DOHH2 (cell line): ENCODE measurements around the gene TIRAP.

Experiments used
- CTCF ChIP-seq: fragments of 200-600 bp; sonication (generic); IDR thresholded peaks from one replicate; pipeline ENCODE4 v1.5.1; 2014; ENCODE audit warnings: antibody characterized with exemption, mild to moderate bottlenecking, low read depth, low read length; ENCODE audit not compliant: poor library complexity, severe bottlenecking
- EZH2phosphoT487 ChIP-seq: fragments of 200-600 bp; sonication (generic); IDR thresholded peaks from 2 replicates; pipeline ENCODE4 v1.6.1; 2017; ENCODE audit warnings: borderline replicate concordance, mild to moderate bottlenecking, antibody characterized with exemption, low read length, moderate library complexity, mixed read lengths

GRCh38 chr11:126265811-126266210 is 17.1 kb upstream of the TIRAP start:
- TF ChIP-seq CTCF (no peak), EZH2phosphoT487 (no peak)
